ENCODE data around the gene ARHGEF40.

Gene ARHGEF40

DNA sequence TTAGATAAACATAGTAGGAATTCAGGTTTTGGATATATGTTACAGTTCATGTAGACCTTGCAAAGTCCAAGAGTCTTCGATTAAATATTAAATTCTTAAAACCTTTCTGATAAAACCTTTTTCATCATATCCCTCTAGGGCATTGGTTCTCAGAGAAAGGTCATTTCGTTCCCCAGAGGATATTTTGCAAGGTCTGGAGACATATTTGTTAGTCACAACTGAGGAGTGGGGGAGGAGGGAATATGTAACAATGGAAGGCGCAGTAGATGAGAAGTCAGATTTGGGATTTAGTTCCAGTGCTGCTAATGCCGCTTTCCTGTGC, 36.0 kb downstream of the ARHGEF40 start:
- peaks cover 35% of the 10 kb centered on the region for H3K4me1 ChIP-seq (ENCODE audit: control insufficient read depth, low read depth, low read length)
- H3K27me3 ChIP-seq (ENCODE audit: control insufficient read depth, insufficient read depth, low read length): no peaks in the 10 kb centered on the region
- no peaks in the 10 kb centered on the region for H3K36me3 ChIP-seq (ENCODE audit: control insufficient read depth, low read depth, low read length)
- H3K27ac ChIP-seq (ENCODE audit: low read length): no peak overlapping the region
- H3K9me3 ChIP-seq (ENCODE audit: control insufficient read depth, low read depth, low read length): no peaks in the 10 kb centered on the region
- no peak overlapping the region for H3K9ac ChIP-seq (ENCODE audit: low read length)
- H3K4me3 ChIP-seq (ENCODE audit: low read length): no peak overlapping the region

- no peak overlapping the region for H3K4me3 ChIP-seq (ENCODE audit: low read length)
- no peaks in the 10 kb centered on the region for H3K27me3 ChIP-seq (ENCODE audit: control insufficient read depth, insufficient read depth, low read length)
- no peaks in the 10 kb centered on the region for H3K36me3 ChIP-seq (ENCODE audit: control insufficient read depth, low read depth, low read length)
- no peaks in the 10 kb centered on the region for H3K9me3 ChIP-seq (ENCODE audit: control insufficient read depth, low read depth, low read length)
- no peak overlapping the region for H3K9ac ChIP-seq (ENCODE audit: low read length)
- H3K27ac ChIP-seq (ENCODE audit: low read length): no peak overlapping the region
- H3K4me1 ChIP-seq (ENCODE audit: control insufficient read depth, low read depth, low read length): peaks cover 35% of the 10 kb centered on the region
These were observed 36.6 kb downstream of the ARHGEF40 start for GRCh38 chr14:21106498-21107282.

- no peak overlapping the region for H3K27ac ChIP-seq (ENCODE audit: low read length)
- no peak overlapping the region for H3K4me3 ChIP-seq (ENCODE audit: low read length)
- no peak overlapping the region for H3K9ac ChIP-seq (ENCODE audit: low read length)
- no peaks in the 10 kb centered on the region for H3K36me3 ChIP-seq (ENCODE audit: control insufficient read depth, low read depth, low read length)
- no peaks in the 10 kb centered on the region for H3K9me3 ChIP-seq (ENCODE audit: control insufficient read depth, low read depth, low read length)
- H3K4me1 ChIP-seq (ENCODE audit: control insufficient read depth, low read depth, low read length): peaks cover 28% of the 10 kb centered on the region
- H3K27me3 ChIP-seq (ENCODE audit: control insufficient read depth, insufficient read depth, low read length): no peaks in the 10 kb centered on the region
These were observed 37.2 kb downstream of the ARHGEF40 start for GRCh38 chr14:21107283-21107800.

GRCh38 chr14:21108791-21109190, 38.7 kb downstream of the ARHGEF40 start:
- Histone ChIP-seq H3K9me3 (ENCODE audit: control insufficient read depth, low read depth, low read length) (no peaks in the 10 kb centered on the region), H3K4me3 (ENCODE audit: low read length) (no peak overlapping the region), H3K9ac (ENCODE audit: low read length) (no peak overlapping the region), H3K4me1 (ENCODE audit: control insufficient read depth, low read depth, low read length) (peaks cover 22% of the 10 kb centered on the region), H3K36me3 (ENCODE audit: control insufficient read depth, low read depth, low read length) (no peaks in the 10 kb centered on the region), H3K27ac (ENCODE audit: low read length) (no peak overlapping the region), H3K27me3 (ENCODE audit: control insufficient read depth, insufficient read depth, low read length) (no peaks in the 10 kb centered on the region)

DNA sequence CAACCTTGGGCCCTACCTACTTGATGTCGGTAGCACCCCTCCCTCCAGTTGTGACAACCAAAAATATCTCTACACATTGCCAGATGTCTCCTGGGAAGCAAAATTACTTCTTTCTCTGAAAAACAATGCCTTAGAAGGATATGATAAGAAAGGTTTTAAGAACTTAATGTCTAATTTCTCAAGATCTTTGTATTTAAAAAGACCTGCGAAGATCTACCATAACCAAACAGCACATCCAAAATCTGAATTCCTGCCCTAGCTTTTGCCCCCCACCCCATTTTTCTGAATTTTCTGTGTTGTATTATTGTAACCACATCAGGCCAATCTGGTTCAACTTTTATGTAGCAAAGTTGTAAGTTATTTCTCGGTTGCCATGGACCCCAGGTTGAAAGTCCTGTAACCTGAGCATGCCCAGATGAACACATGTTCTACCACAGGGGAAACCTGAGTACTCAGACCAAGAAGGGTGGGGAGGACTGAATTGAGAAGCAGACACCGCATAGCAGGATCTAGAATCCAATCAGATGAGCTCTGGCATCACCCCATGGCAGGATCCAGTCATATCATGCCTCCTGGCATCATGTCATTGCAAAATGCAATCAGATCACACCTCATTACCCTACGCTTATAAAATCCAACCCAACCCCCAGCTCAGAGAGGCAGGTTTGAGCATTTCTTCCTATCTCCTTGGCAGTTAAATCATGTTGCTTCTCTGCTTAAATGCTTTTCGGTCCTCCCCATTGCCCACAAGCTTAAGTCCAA, 39.5 kb downstream of the ARHGEF40 start:
- no peaks in the 10 kb centered on the region for H3K9me3 ChIP-seq (ENCODE audit: control insufficient read depth, low read depth, low read length)
- no peak overlapping the region for H3K27ac ChIP-seq (ENCODE audit: low read length)
- H3K9ac ChIP-seq (ENCODE audit: low read length): no peak overlapping the region
- H3K27me3 ChIP-seq (ENCODE audit: control insufficient read depth, insufficient read depth, low read length): no peaks in the 10 kb centered on the region
- H3K4me3 ChIP-seq (ENCODE audit: low read length): no peak overlapping the region
- H3K4me1 ChIP-seq (ENCODE audit: control insufficient read depth, low read depth, low read length): peaks cover 22% of the 10 kb centered on the region
- no peaks in the 10 kb centered on the region for H3K36me3 ChIP-seq (ENCODE audit: control insufficient read depth, low read depth, low read length)

DNA sequence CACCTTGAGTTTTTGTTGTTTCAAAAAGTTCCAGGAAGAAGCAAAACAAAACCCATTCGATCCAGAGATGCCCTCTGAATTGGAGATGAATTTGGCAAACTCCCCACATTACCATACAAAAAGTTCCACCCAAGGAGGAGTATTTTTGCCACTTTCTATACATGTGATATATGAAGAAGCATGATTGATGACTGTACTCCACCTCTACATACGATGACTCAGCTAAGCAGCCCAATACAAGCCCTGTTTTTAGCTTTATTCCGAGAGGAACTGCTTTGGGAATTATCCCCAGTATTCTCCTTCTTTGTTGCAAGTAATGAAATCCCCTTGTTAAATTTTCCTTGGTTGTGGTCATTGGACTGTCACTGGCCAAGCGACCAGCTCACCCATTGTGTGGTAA, 42.2 kb downstream of the ARHGEF40 start:
- H3K9ac ChIP-seq (ENCODE audit: low read length): no peak overlapping the region
- H3K4me3 ChIP-seq (ENCODE audit: low read length): no peak overlapping the region
- no peaks in the 10 kb centered on the region for H3K9me3 ChIP-seq (ENCODE audit: control insufficient read depth, low read depth, low read length)
- no peak overlapping the region for H3K27ac ChIP-seq (ENCODE audit: low read length)
- H3K4me1 ChIP-seq (ENCODE audit: control insufficient read depth, low read depth, low read length): peaks cover 5% of the 10 kb centered on the region
- no peaks in the 10 kb centered on the region for H3K27me3 ChIP-seq (ENCODE audit: control insufficient read depth, insufficient read depth, low read length)
- no peaks in the 10 kb centered on the region for H3K36me3 ChIP-seq (ENCODE audit: control insufficient read depth, low read depth, low read length)

DNA sequence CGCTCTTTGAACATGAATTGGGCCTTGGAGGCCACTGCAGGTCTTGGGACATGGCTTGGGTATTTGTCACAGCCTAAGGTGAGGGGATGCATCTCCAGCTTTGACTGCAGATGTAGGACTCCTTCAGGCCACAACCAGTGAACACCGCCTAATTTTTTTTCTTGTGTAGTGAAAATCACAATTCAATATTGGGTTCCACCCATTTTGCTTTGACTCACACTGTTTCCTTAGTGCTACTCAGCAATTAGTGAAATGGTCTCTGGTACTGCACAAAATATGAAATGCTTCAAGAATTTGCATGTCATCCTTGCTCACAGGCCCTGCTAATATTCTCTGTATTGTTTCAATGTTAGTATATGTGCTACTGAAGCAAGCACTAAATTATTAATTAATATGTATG, 43.3 kb downstream of the ARHGEF40 start:
- no peaks in the 10 kb centered on the region for H3K27me3 ChIP-seq (ENCODE audit: control insufficient read depth, insufficient read depth, low read length)
- no peak overlapping the region for H3K4me3 ChIP-seq (ENCODE audit: low read length)
- no peaks in the 10 kb centered on the region for H3K9me3 ChIP-seq (ENCODE audit: control insufficient read depth, low read depth, low read length)
- no peaks in the 10 kb centered on the region for H3K36me3 ChIP-seq (ENCODE audit: control insufficient read depth, low read depth, low read length)
- H3K4me1 ChIP-seq (ENCODE audit: control insufficient read depth, low read depth, low read length): peaks cover 3% of the 10 kb centered on the region
- H3K9ac ChIP-seq (ENCODE audit: low read length): no peak overlapping the region
- no peak overlapping the region for H3K27ac ChIP-seq (ENCODE audit: low read length)

GRCh38 chr14:21118933-21119332, 48.8 kb downstream of the ARHGEF40 start:
- H3K36me3 ChIP-seq (ENCODE audit: control insufficient read depth, low read depth, low read length): no peaks in the 10 kb centered on the region
- no peaks in the 10 kb centered on the region for H3K9me3 ChIP-seq (ENCODE audit: control insufficient read depth, low read depth, low read length)
- no peaks in the 10 kb centered on the region for H3K27me3 ChIP-seq (ENCODE audit: control insufficient read depth, insufficient read depth, low read length)
- H3K4me1 ChIP-seq (ENCODE audit: control insufficient read depth, low read depth, low read length): no peaks in the 10 kb centered on the region
- no peak overlapping the region for H3K27ac ChIP-seq (ENCODE audit: low read length)
- H3K9ac ChIP-seq (ENCODE audit: low read length): no peak overlapping the region
- no peak overlapping the region for H3K4me3 ChIP-seq (ENCODE audit: low read length)

GRCh38 chr14:21120686-21121085, 50.6 kb downstream of the ARHGEF40 start:
- H3K4me1 ChIP-seq (ENCODE audit: control insufficient read depth, low read depth, low read length): no peaks in the 10 kb centered on the region
- no peaks in the 10 kb centered on the region for H3K9me3 ChIP-seq (ENCODE audit: control insufficient read depth, low read depth, low read length)

GRCh38 chr14:21121122-21121521, 51.0 kb downstream of the ARHGEF40 start:
- Histone ChIP-seq H3K4me1 (ENCODE audit: control insufficient read depth, low read depth, low read length) (no peaks in the 10 kb centered on the region), H3K4me3 (ENCODE audit: low read length) (no peak overlapping the region), H3K9me3 (ENCODE audit: control insufficient read depth, low read depth, low read length) (no peaks in the 10 kb centered on the region), H3K27me3 (ENCODE audit: control insufficient read depth, insufficient read depth, low read length) (no peaks in the 10 kb centered on the region), H3K27ac (ENCODE audit: low read length) (no peak overlapping the region), H3K36me3 (ENCODE audit: control insufficient read depth, low read depth, low read length) (no peaks in the 10 kb centered on the region), H3K9ac (ENCODE audit: low read length) (no peak overlapping the region)

More at GRCh38 chr14:21120686-21121085, 50.6 kb downstream of the ARHGEF40 start:
- no peak overlapping the region for H3K9ac ChIP-seq (ENCODE audit: low read length)
- no peaks in the 10 kb centered on the region for H3K27me3 ChIP-seq (ENCODE audit: control insufficient read depth, insufficient read depth, low read length)
- no peaks in the 10 kb centered on the region for H3K36me3 ChIP-seq (ENCODE audit: control insufficient read depth, low read depth, low read length)
- H3K4me3 ChIP-seq (ENCODE audit: low read length): no peak overlapping the region
- no peak overlapping the region for H3K27ac ChIP-seq (ENCODE audit: low read length)

GRCh38 chr14:21123429-21123828, 53.3 kb downstream of the ARHGEF40 start:
- H3K27ac ChIP-seq (ENCODE audit: low read length): no peak overlapping the region
- no peaks in the 10 kb centered on the region for H3K4me1 ChIP-seq (ENCODE audit: control insufficient read depth, low read depth, low read length)
- H3K36me3 ChIP-seq (ENCODE audit: control insufficient read depth, low read depth, low read length): no peaks in the 10 kb centered on the region
- H3K9me3 ChIP-seq (ENCODE audit: control insufficient read depth, low read depth, low read length): no peaks in the 10 kb centered on the region
- no peak overlapping the region for H3K4me3 ChIP-seq (ENCODE audit: low read length)
- H3K9ac ChIP-seq (ENCODE audit: low read length): no peak overlapping the region
- no peaks in the 10 kb centered on the region for H3K27me3 ChIP-seq (ENCODE audit: control insufficient read depth, insufficient read depth, low read length)

Data from iPS-18a (cell line).